Left ventricle myocardium inferior (tissue), 1 donor: ENCODE data around the gene SLC20A1. TPM values are rescaled to one million over a fixed set of nuclear protein-coding genes. Genes with fewer than 3 reads are reported as not detected.

Source experiments
- DNase-seq: peaks from one replicate; pipeline ENCODE4 v3.0.0-alpha.2; 2020
- H3K27ac ChIP-seq: fragments of 200-600 bp; replicated peaks from 2 replicates; pipeline ENCODE4 v1.8.0; 2021
- H3K27me3 ChIP-seq: fragments of 200-600 bp; 2 replicates; pipeline ENCODE4 v1.8.0; 2021; ENCODE audit warnings: low read depth
- H3K36me3 ChIP-seq: fragments of 200-600 bp; 2 replicates; pipeline ENCODE4 v1.8.0; 2021
- H3K4me1 ChIP-seq: fragments of 200-600 bp; 2 replicates; pipeline ENCODE4 v1.8.0; 2021
- H3K4me3 ChIP-seq: fragments of 200-600 bp; 2 replicates; pipeline ENCODE4 v1.8.0; 2021; ENCODE audit warnings: mild to moderate bottlenecking, moderate library complexity
- H3K9me3 ChIP-seq: fragments of 200-600 bp; replicated peaks from 2 replicates; pipeline ENCODE4 v1.8.0; 2021
- intact Hi-C: fragments of 100-400 bp; cut with micrococcal nuclease; formaldehyde crosslinking; loops from one replicate; pipeline ENCODE4 v1.11.0; 2022
- total RNA-seq: library from RNA; stranded (reverse); fragmentation: NEBNext Ultra II Directional; extraction: Animal tissue kit (Norgen Biotek cat#: 25700); gene quantifications from one replicate; pipeline ENCODE4 v1.2.1, GENCODE V29; 2021
- TF ChIP-seq, protein P1 (sequence below): fragments of 200-600 bp; IDR thresholded peaks from 2 replicates; pipeline ENCODE4 v1.8.0; 2021; ENCODE audit warnings: antibody characterized with exemption, mild to moderate bottlenecking, borderline replicate concordance
- donor health status: DM: no; HTN: yes; CAD: no; lungs with severe emphysema.

SLC20A1 gene
- total RNA-seq, 1 donor from 2014 or later = 10.5 TPM

DNA sequence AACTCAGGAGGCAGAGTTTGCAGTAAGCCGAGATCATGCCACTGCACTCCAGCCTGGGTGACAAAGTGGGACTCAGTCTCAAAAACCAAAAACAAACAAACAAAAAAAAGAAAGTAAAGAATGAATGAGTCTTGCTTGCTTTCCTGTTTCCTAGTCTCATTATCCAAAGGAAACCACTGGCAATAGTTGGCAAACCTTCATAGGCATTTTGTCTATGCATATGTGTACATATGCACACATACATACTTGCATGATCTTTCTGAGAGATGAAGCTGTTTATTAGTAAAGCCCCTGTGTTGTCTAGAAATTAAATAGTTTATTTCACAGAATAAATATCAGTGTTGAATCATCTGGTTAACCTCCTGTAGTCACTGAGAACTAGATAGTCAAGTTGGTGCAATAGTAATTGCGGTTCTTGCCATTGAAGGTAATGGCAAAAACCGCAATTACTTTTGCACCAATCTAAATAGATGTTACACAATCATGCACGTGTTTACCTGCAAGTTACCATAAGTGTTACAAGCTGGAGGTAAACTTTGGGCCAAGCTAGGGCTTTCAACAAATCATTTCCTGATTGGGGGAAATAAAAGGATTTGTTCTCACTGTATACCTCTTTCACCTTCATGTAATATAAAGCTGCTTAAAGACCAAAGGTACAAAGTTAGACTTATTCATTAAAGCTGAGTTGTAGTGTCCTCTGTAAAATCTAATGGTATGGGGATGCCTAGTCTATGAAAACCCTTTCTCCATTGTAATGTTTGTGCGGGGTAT, 24.7 kb downstream of the SLC20A1 start:
- DNase-seq = no peak
- TF ChIP-seq, protein P1, sequence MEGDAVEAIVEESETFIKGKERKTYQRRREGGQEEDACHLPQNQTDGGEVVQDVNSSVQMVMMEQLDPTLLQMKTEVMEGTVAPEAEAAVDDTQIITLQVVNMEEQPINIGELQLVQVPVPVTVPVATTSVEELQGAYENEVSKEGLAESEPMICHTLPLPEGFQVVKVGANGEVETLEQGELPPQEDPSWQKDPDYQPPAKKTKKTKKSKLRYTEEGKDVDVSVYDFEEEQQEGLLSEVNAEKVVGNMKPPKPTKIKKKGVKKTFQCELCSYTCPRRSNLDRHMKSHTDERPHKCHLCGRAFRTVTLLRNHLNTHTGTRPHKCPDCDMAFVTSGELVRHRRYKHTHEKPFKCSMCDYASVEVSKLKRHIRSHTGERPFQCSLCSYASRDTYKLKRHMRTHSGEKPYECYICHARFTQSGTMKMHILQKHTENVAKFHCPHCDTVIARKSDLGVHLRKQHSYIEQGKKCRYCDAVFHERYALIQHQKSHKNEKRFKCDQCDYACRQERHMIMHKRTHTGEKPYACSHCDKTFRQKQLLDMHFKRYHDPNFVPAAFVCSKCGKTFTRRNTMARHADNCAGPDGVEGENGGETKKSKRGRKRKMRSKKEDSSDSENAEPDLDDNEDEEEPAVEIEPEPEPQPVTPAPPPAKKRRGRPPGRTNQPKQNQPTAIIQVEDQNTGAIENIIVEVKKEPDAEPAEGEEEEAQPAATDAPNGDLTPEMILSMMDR = no peak
- peaks cover 6% of the 10 kb centered on the region for H3K4me1 ChIP-seq
- H3K27ac ChIP-seq = no peak overlapping the region
- no peak overlapping the region for H3K4me3 ChIP-seq
- H3K36me3 ChIP-seq = no peaks in the 10 kb centered on the region
- H3K27me3 ChIP-seq = no peaks in the 10 kb centered on the region
- intact Hi-C loops = no loop called here
- no peaks in the 10 kb centered on the region for H3K9me3 ChIP-seq

DNA sequence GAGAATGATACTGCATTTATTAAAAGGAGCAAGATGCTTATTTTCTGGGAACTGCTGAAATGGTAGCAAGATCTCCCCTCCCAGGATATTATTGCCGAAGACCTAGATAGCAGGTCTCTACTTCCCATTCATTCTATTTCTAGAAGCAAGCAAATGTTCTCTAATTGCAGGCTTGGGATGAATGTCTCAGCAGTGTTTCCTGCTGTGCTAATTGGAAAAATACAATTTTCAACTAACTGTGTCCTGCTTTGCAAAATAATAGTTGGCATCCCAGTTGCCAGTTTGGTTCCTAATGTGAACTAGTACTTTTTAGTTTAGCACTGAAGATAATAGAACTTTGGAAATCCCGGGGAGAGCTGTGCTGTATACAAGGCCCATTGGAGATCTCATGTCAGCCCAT, 26.1 kb downstream of the SLC20A1 start:
- Histone ChIP-seq H3K4me1 (peaks cover 6% of the 10 kb centered on the region), H3K9me3 (no peaks in the 10 kb centered on the region), H3K27ac (no peak overlapping the region), H3K36me3 (no peaks in the 10 kb centered on the region), H3K4me3 (no peak overlapping the region), H3K27me3 (no peaks in the 10 kb centered on the region)
- intact Hi-C loops = no loop called here
- TF ChIP-seq, protein P1 = no peak
- no peak for DNase-seq

DNA sequence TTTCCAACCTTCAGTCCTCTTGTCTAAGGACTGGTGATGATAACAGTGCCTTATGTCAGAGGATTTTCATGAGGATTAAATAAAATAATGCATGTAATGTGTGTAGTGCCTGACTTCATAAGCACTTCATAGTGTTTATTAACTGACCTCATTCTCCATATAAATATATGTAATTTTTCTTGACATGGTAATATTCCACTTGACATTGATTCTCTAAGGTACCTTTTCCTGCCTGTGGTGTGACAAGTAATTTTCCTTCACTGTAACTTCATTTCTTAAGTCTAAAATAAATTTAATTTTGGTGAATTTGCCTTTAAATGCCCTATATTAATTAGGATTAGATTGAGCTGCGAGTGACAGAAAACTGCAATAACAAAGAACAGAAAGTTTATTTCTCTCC, 27.3 kb downstream of the SLC20A1 start:
- no peaks in the 10 kb centered on the region for H3K36me3 ChIP-seq
- H3K9me3 ChIP-seq = no peaks in the 10 kb centered on the region
- peaks cover 6% of the 10 kb centered on the region for H3K4me1 ChIP-seq
- TF ChIP-seq, protein P1 = no peak
- no peak overlapping the region for H3K27ac ChIP-seq
- DNase-seq = no peak
- no peaks in the 10 kb centered on the region for H3K27me3 ChIP-seq
- H3K4me3 ChIP-seq = no peak overlapping the region
- intact Hi-C loops = no loop called here

DNA sequence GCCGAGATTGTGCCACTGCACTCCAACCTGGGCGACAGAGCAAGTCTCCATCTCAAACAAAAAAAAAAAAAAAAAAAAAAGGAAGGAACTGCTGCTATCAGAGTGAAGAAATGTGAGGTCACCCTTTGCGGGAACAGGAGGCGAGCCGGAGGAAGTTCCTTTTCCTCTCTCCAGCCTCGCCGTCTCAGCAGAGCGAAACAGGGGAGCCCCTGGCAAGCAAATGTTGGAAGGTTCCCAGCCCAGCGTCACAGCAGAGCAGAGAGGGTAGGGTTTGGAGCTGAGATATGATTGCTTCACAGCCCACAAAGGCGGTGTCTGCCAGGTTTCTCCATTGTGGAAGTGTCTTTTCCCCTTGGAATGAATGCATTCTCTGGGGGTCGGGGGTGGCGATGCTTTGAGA, 28.5 kb downstream of the SLC20A1 start:
- H3K4me3 ChIP-seq = no peak overlapping the region
- no peaks in the 10 kb centered on the region for H3K36me3 ChIP-seq
- no peaks in the 10 kb centered on the region for H3K27me3 ChIP-seq
- H3K9me3 ChIP-seq = no peaks in the 10 kb centered on the region
- peaks cover 6% of the 10 kb centered on the region for H3K4me1 ChIP-seq
- TF ChIP-seq, protein P1 = no peak
- H3K27ac ChIP-seq = no peak overlapping the region
- DNase-seq = peak; percentile 72
- intact Hi-C loops = no loop called here

DNA sequence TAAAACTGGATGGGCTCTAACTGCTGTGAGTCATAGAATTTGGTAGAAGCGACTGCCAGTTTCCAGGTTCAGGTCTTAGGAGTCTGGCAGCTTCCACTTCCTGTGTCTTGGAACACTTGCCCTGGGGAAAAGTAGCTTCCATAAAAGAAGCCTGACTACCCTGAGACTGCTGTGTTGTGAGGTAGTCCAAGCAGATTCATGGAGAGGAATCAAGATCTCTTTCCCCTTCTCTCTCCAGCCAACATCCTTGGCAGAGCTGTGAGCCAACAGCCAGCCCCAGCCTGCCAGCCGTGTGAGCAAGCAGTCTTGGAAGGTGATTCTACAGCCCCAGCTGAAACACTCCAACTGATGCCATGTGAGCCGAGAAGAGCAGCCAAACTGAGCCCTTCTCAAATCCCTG, 33.7 kb downstream of the SLC20A1 start:
- TF ChIP-seq, protein P1 = no peak
- Histone ChIP-seq H3K27ac (no peak overlapping the region), H3K9me3 (no peaks in the 10 kb centered on the region), H3K4me1 (peaks cover 8% of the 10 kb centered on the region), H3K4me3 (no peak overlapping the region), H3K36me3 (no peaks in the 10 kb centered on the region), H3K27me3 (no peaks in the 10 kb centered on the region)
- no peak for DNase-seq
- intact Hi-C loops = no loop called here
